HG03060 (cell line): ENCODE results near the gene PTPRC.
"Not testable (repeated sequence)": the region's sequence is repeated elsewhere in the genome, so short reads cannot be mapped to it uniquely, and the experiment has no call there.

Source experiments
- ATAC-seq: cut with Tn5 transposase; IDR thresholded peaks from one replicate; pipeline ENCODE4 v1.9.1; 2021; ENCODE audit warnings: low read depth, moderate number of reproducible peaks; ENCODE audit not compliant: unreplicated experiment

Gene PTPRC

GRCh38 chr1:198638894-198639635 is at the start of gene PTPRC:
Gene PTPRC, plus strand, starts transcription at chr1:198639040. Its CDS starts 229 bp downstream, at chr1:198639269.
- peak; percentile 82 for ATAC-seq

GRCh38 chr1:198590454-198590853 is 48.4 kb upstream of the PTPRC start:
- no peak for ATAC-seq

GRCh38 chr1:198595765-198596164 is 43.1 kb upstream of the PTPRC start:
- no peak for ATAC-seq

DNA sequence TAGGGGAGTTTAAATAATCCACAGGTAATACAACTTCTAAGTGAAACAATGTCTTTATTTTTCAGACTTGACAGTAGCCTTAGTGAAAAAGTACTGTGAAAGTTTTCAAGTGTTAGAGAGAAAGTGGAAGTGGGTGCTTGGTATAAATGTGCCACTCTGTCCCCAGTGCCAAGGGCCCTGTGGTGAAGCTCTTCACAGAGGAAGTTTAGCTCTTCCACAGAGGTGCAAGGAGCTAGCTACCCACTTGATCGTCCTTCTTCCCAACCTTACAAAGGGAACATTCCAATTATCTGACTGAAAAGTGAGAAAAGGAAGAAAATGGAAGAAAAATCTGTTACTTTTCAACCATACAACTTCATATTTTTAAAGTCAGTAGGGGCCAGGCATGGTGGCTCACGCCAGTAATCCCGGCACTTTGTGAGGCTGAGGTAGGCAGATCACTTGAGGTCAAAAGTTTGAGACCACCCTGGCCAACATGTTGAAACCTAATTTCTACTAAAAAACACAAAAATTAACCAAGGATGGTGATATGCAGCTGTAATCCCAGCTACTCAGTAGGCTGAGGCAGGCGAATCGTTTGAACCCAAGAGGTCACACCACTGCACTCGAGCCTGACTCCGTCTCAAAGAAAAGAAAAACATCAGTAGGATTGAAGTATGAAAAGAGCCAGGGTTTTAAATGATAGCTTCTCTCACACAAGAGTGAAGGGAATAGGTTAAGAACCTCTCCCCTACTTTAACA is 41.0 kb upstream of the PTPRC start:
- ATAC-seq: no peak

DNA sequence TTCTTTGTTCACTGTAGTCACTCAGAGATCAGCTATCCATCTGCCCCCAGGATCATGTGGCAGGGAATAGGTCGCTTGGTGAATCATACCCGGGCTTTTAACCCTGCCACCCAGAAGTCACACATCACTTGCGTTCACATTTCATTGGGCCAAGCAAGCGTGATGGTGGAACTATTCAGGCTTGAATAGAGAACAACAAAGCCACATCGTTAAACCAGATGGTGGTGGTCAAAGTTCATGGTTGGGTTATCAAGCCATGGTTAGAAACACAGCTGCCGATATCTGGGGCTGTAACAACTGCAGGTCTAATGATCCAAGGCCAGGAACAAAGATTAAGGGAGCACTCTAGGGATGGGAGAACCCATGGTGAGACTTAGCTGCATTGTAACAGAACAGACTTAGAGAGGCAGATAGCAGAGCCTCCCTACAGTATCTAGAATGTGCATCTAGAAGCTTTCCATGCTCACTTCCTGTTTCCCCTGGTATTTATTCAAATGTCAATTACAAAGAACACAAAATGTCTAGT is 40.0 kb upstream of the PTPRC start:
- ATAC-seq: peak; percentile 79

GRCh38 chr1:198599749-198600148 is 39.1 kb upstream of the PTPRC start:
- no peak for ATAC-seq

GRCh38 chr1:198600906-198601305 is 37.9 kb upstream of the PTPRC start:
- ATAC-seq: no peak

DNA sequence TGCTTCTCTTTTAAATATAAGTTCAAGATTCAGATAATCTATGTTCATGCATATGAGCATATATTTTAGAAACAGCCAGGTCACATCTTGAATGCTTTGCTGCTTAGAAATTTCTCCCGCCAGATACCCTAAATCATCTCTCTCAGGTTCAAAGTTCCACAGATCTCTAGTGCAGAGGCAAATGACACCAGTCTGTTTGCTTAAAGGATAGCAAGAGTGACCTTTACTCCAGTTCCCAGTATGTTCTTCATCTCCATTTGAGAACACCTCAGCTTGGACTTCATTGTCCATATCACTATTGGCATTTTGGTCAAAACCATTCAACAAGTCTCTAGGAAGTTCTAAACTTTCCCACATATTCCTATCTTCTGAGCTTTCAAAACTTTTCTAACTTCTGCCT is 37.5 kb upstream of the PTPRC start:
- ATAC-seq: not testable (repeated sequence)

DNA sequence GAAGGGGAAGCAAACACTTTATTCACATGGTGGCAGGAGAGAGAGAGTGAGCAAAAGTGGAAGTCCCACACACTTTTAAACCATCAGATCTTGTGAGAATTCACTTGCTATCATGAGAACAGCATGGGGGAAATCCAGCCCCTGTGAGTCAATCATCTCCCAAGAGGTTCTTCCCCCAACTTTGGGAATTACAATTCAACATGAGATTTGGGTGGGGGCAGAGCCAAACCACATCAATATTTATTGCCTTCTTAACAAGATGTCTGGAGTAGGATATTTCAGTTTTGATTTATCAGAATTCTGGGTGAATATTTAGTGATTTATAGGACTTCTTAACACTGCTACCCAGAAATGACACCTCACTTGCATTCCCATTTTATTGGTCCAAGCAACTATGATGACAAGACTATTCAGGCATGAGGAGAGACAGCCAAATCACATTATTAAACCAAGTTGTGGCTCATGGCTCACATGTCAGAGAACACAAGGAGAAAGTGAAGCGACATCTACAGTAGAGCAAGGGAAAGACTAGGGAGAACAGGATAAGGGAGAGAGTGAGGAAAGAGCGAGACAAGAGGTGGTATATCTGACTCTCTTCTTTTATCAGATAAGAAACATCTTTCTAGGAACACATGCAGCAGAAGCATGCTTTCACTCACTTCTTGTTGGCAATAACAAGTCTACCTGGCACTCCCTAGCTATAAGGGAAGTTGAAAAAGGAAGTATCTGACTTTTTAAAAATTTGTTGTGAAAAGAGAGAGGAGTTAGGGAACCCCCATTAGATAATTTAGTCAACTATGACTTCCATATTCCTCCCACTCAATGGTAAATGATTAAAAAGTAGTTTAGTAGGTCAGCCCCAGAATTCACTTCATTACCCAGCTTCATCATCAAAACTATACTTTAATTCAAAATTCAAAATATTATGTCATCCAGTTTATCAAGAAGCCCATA is 36.6 kb upstream of the PTPRC start:
- ATAC-seq: no peak

GRCh38 chr1:198604975-198605374 is 33.9 kb upstream of the PTPRC start:
- no peak for ATAC-seq

- no peak for ATAC-seq
These were observed 33.4 kb upstream of the PTPRC start for GRCh38 chr1:198605406-198605805.

DNA sequence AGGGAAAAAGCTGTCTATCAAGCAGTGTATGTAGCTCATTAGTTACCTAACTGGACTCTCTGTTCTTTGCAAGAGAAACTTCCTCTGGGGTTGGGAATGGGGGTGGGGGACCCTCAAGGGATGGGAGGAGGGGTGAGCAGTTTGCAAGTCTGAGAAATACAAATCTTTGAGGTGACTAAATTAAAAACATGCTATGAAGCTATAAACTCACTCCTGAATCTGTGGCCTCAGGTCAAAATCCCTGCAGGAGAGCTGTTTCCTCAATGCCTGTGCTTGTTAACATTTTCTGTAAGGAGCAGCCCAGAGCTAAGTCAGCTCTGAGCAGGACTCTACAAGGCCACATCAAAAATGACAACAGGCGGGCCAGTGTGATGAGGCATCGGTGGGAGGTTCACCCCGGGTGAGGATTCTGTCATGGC is 32.8 kb upstream of the PTPRC start:
- no peak for ATAC-seq

- no peak for ATAC-seq
These were observed 31.1 kb upstream of the PTPRC start for GRCh38 chr1:198607714-198608113.

DNA sequence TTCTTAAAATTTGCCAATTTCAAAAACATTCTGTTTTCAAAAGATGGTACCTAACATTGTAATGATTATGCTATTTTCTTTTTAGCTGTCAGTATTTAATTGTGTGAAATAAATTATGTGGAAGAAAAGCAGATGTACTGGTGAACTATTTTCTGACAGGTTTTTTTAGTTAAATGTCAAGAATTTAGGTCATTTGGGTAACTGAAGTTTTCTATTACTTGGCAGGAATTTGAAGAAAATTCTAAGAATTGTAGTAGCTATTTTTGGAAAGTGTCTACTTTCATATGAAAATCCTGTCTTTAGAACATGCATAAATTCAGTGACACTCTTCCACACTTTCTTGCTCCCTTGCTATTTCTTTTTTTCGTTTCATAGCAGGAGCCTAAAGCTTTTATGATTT is 28.5 kb upstream of the PTPRC start:
- no peak for ATAC-seq

DNA sequence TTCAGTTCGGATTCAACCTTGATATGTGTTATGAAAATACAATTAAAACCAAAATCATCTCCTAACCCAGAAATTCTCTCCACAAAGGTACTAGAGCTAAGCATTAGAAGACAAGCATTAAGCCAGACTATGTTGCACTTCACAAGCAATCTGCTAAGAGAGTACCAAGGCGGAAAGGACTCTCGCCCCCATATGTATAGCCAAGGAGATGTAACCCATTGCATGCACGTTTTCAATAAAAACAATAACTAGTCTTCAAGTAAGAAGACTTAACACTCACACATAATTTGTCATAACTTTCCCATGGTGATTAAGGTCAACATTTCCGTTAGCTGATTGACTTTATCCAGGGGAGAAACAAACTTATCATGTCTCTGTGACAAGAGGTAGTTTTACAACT is 27.6 kb upstream of the PTPRC start:
- ATAC-seq: no peak

GRCh38 chr1:198612471-198613260 is 26.2 kb upstream of the PTPRC start:
- no peak for ATAC-seq

GRCh38 chr1:198617406-198617805 is 21.4 kb upstream of the PTPRC start:
- no peak for ATAC-seq

DNA sequence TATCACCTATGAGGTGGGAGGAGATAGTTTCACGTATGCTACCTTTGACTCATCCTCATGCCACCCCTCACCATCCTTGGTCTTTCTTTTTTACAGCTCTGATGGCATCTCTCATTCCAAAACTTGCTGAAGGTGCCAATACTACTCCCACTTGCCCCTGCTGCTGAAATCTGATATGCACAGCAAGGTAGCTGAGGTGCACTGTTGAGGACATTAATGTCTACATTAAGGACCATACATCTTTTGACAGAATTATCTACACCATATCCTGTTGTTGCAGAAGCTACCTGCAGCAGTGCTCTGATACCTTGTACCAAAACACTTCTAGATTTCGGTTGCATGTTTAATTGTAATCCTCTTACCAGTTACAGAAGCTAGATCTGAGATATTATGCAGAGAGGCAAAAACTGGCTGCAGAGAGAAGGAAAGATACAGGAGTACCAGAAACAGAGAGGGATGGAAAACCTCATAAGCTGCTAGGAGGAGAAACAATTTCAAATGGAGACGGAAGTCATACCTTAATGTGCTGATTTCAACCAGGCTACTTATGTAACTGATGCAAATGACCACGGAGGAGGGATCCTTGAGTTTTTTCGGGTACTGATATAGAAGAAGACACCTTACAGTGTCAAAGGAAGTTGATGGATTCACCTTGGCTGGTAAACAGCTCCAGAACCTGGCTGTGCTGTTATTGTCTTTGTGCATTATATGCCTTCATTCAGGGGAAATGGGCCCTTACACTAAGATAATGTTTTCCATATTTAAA is 19.3 kb upstream of the PTPRC start:
- ATAC-seq: no peak

DNA sequence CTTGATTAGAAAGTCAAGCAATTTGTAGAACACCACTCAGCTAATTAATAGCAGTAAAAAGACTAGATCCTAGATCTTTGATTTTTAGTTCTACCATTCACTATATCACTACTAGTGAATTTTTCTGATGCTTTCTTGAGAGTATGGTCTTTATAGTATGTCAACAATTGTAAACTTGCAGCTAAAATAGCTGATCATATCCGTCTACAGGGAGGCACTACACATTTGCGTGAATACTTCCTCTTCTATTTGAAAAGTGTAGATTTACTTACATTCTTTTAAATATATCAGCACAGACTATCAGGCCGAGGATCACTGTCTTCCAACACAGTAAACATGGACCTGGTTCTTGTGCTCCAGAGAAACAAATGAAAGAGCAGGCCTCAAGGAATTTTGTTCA is 18.6 kb upstream of the PTPRC start:
- no peak for ATAC-seq
